Measurements from ENCODE around the gene BMAL2. TPM values are rescaled to one million over a fixed set of nuclear protein-coding genes. Genes with fewer than 3 reads are reported as not detected.

The BMAL2 gene
- total RNA-seq, 1 donor from 2014 or later: 7.9 TPM

DNA sequence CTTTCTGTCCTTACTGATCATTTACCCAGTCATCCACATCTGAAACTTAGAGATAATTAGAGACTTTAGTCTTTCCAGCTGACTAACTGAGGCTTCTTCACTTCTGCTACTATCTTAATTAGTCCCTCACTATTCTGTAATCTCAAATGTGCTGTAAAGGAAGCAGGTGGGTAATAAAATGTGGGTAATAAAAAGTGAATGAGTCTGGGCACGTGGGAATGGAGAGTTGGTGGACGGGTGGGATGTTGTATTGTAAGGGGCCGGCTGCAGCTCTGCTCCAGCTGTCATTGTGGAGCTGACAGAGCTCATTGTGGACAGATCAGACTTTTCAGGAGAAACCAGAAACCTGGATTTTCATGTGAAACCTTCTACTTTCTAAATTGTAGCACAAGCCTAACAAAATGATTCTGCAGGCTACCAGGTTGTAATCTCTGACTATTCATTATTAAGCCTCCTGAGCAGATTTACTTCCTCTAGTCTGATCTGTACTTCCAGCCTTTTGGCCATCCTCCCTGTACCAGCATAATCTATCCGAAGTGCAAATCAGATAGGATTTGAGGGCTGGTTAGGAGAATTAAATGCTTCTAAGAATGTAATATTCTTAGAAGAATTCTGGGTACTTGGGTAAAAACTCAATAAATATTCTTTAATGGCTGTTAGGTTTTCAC lies 42.0 kb upstream of the BMAL2 start:
- no peaks in the 10 kb centered on the region for H3K36me3 Mint-ChIP-seq (ENCODE audit: low read depth, unreplicated experiment)
- H3K9me3 Mint-ChIP-seq (ENCODE audit: unreplicated experiment): no peaks in the 10 kb centered on the region
- DNase-seq (ENCODE audit: low spot score): no peak
- TF ChIP-seq, protein P1, sequence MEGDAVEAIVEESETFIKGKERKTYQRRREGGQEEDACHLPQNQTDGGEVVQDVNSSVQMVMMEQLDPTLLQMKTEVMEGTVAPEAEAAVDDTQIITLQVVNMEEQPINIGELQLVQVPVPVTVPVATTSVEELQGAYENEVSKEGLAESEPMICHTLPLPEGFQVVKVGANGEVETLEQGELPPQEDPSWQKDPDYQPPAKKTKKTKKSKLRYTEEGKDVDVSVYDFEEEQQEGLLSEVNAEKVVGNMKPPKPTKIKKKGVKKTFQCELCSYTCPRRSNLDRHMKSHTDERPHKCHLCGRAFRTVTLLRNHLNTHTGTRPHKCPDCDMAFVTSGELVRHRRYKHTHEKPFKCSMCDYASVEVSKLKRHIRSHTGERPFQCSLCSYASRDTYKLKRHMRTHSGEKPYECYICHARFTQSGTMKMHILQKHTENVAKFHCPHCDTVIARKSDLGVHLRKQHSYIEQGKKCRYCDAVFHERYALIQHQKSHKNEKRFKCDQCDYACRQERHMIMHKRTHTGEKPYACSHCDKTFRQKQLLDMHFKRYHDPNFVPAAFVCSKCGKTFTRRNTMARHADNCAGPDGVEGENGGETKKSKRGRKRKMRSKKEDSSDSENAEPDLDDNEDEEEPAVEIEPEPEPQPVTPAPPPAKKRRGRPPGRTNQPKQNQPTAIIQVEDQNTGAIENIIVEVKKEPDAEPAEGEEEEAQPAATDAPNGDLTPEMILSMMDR (IDR thresholded peaks at IDR 0.05; ENCODE audit: unreplicated experiment): no peak
- peaks cover 4% of the 10 kb centered on the region for H3K27me3 Mint-ChIP-seq (ENCODE audit: unreplicated experiment)
- H3K4me1 Mint-ChIP-seq (ENCODE audit: unreplicated experiment): peaks cover 42% of the 10 kb centered on the region
- H3K4me3 Mint-ChIP-seq (ENCODE audit: unreplicated experiment): no peak overlapping the region
- peak overlapping the region; percentile 44 for H3K27ac Mint-ChIP-seq (ENCODE audit: unreplicated experiment)

DNA sequence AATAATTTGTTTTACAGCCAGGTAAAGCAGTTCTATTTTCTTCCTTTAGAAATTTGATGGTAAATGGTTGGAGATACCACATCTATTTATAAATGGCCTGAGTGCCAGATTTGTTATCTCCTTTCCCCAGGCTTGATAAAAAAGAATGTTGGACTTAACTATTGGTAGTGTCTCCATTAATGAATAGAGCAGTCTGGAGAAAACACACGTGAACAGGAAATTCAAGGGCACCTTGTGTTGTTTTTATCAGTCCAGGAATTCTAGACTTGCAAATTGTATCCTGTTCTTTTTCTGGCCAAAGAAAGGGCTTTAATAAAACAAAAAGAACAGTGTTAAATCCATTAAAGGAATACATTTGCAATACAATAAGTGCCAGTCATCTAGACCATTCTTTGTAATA lies 40.8 kb upstream of the BMAL2 start:
- H3K4me1 Mint-ChIP-seq (ENCODE audit: unreplicated experiment): peaks cover 37% of the 10 kb centered on the region
- no peak for DNase-seq (ENCODE audit: low spot score)
- no peak overlapping the region for H3K4me3 Mint-ChIP-seq (ENCODE audit: unreplicated experiment)
- TF ChIP-seq, protein P1 (IDR thresholded peaks at IDR 0.05; ENCODE audit: unreplicated experiment): no peak
- H3K9me3 Mint-ChIP-seq (ENCODE audit: unreplicated experiment): no peaks in the 10 kb centered on the region
- H3K27ac Mint-ChIP-seq (ENCODE audit: unreplicated experiment): peak overlapping the region; percentile 77
- H3K36me3 Mint-ChIP-seq (ENCODE audit: low read depth, unreplicated experiment): no peaks in the 10 kb centered on the region
- H3K27me3 Mint-ChIP-seq (ENCODE audit: unreplicated experiment): peaks cover 5% of the 10 kb centered on the region

DNA sequence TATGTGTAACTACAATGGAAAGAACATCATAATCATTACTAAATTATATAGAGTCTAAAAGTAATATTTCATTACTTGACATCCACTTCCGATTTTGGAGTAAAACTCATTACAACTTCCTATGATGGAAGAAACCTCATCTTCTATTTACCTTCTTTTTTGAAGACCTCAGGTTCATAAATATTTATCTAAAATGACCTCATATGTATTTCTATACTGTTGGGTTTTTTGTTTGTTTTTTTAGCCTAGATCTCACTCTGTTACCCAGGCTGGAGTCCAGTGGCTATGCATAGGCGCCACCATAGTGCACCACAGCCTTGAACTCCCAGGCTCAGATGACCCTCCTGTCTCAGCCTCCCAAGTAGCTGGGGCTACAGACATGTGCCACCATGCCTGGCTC lies 39.9 kb upstream of the BMAL2 start:
- TF ChIP-seq, protein P1 (IDR thresholded peaks at IDR 0.05; ENCODE audit: unreplicated experiment): no peak
- H3K27me3 Mint-ChIP-seq (ENCODE audit: unreplicated experiment): peaks cover 5% of the 10 kb centered on the region
- peak overlapping the region; percentile 65 for H3K27ac Mint-ChIP-seq (ENCODE audit: unreplicated experiment)
- no peaks in the 10 kb centered on the region for H3K9me3 Mint-ChIP-seq (ENCODE audit: unreplicated experiment)
- peaks cover 3% of the 10 kb centered on the region for H3K36me3 Mint-ChIP-seq (ENCODE audit: low read depth, unreplicated experiment)
- DNase-seq (ENCODE audit: low spot score): no peak
- H3K4me3 Mint-ChIP-seq (ENCODE audit: unreplicated experiment): no peak overlapping the region
- H3K4me1 Mint-ChIP-seq (ENCODE audit: unreplicated experiment): peaks cover 37% of the 10 kb centered on the region

DNA sequence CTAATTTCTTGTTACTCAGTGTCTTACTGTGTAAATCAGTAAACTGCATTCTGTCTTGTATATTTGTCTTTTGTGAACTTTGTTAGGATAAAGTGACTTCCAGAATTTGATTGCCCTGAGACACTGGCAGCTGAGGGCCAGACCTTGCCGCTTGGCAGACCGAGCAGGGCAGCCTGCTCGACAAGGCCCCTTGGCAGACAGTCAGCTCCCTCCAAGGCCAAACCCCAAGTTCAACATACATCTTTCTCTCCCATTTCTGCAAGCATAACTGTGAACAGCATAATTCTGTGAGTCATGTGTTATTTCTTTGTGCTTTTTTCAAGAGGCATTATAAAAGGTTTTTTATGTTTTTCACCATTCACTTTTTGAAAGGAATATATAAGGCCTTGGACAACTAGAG lies 39.2 kb upstream of the BMAL2 start:
- DNase-seq (ENCODE audit: low spot score): no peak

DNA sequence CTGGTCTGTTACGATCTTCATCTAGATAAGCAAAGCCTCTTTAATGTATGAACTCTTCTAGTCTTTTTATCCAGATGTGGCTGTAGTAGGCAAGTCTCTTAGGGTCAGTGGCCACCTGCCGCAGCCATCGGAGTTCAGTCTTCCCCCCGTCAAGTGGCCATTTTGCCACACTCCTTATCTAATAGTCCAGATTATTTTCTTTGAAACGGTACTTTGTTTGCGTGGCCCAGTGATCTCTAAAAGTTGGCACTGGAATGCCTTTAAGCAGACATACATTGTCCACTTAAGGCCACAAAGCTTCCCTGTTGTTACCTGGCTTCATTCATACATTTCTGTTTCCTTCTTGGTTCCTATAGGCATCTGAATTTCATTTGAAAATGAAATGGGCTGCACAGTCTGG lies 36.0 kb upstream of the BMAL2 start:
- Mint-ChIP-seq H3K27me3 (ENCODE audit: unreplicated experiment) (peaks cover 5% of the 10 kb centered on the region), H3K36me3 (ENCODE audit: low read depth, unreplicated experiment) (peaks cover 18% of the 10 kb centered on the region), H3K4me1 (ENCODE audit: unreplicated experiment) (peaks cover 28% of the 10 kb centered on the region), H3K9me3 (ENCODE audit: unreplicated experiment) (no peaks in the 10 kb centered on the region), H3K4me3 (ENCODE audit: unreplicated experiment) (no peak overlapping the region), H3K27ac (ENCODE audit: unreplicated experiment) (no peak overlapping the region)
- DNase-seq (ENCODE audit: low spot score): no peak
- TF ChIP-seq, protein P1 (IDR thresholded peaks at IDR 0.05; ENCODE audit: unreplicated experiment): no peak

More for the DNA sequence above, 39.2 kb upstream of the BMAL2 start:
- H3K27me3 Mint-ChIP-seq (ENCODE audit: unreplicated experiment): peaks cover 5% of the 10 kb centered on the region
- H3K4me3 Mint-ChIP-seq (ENCODE audit: unreplicated experiment): no peak overlapping the region
- peaks cover 40% of the 10 kb centered on the region for H3K4me1 Mint-ChIP-seq (ENCODE audit: unreplicated experiment)
- H3K36me3 Mint-ChIP-seq (ENCODE audit: low read depth, unreplicated experiment): peaks cover 7% of the 10 kb centered on the region
- H3K9me3 Mint-ChIP-seq (ENCODE audit: unreplicated experiment): no peaks in the 10 kb centered on the region
- H3K27ac Mint-ChIP-seq (ENCODE audit: unreplicated experiment): no peak overlapping the region
- TF ChIP-seq, protein P1 (IDR thresholded peaks at IDR 0.05; ENCODE audit: unreplicated experiment): no peak

All from endothelial cell (in vitro differentiated cells).